CD4-positive, alpha-beta T cell (primary cell): ENCODE measurements around the gene KICS2. TPM values are rescaled to one million over a fixed set of nuclear protein-coding genes. Genes with fewer than 3 reads are reported as not detected.
"Not testable (repeated sequence)": the region's sequence is repeated elsewhere in the genome, so short reads cannot be mapped to it uniquely, and the experiment has no call there.

Source experiments
- ATAC-seq: fragments of 200-7000 bp; cut with Tn5 transposase; one replicate; pipeline ENCODE4 v1.10.0; 2022; ENCODE audit warnings: mild to moderate bottlenecking; ENCODE audit not compliant: poor library complexity
- CTCF ChIA-PET: fragments of 350-600 bp; sonication (Branson Sonifier 250); formaldehyde crosslinking; loops from one replicate; lab custom pipeline; 2021; ENCODE audit warnings: antibody characterized with exemption, inconsistent platforms; lab: Charles Lee
- POLR2A ChIA-PET: fragments of 350-600 bp; sonication (Branson Sonifier 250); formaldehyde crosslinking; loops from one replicate; lab custom pipeline; 2021; ENCODE audit warnings: antibody characterized with exemption, inconsistent platforms; lab: Charles Lee
- DNase-seq, 14 experiments: peaks; one replicate each; pipeline ENCODE4 v3.0.0-alpha.2; 2013 to 2020; ENCODE audit warnings: mixed read lengths in 2 of 14
- H3K27ac ChIP-seq, 2 donors: one replicate each; pipeline versions ENCODE4 v1.5.1 to v1.7.0; 2013; ENCODE audit warnings: low read length in 2 of 2, low read depth in 1 of 2, mild to moderate bottlenecking in 1 of 2
- H3K27me3 ChIP-seq, 2 experiments: 1 replicate in 1 of 2; 2 replicates in 1 of 2; pipeline versions ENCODE4 v1.6.1 to v1.7.0; 2013; ENCODE audit warnings: low read length in 2 of 2, control low read depth in 1 of 2, mild to moderate bottlenecking in 1 of 2, moderate library complexity in 1 of 2; ENCODE audit not compliant: insufficient read depth in 2 of 2, control insufficient read depth in 1 of 2
- H3K36me3 ChIP-seq: one replicate; pipeline ENCODE4 v1.6.1; 2013; ENCODE audit warnings: low read length, control low read depth; ENCODE audit not compliant: insufficient read depth
- H3K4me1 ChIP-seq: one replicate; pipeline ENCODE4 v1.6.1; 2013; ENCODE audit warnings: low read length, control low read depth; ENCODE audit not compliant: insufficient read depth
- H3K4me3 ChIP-seq: one replicate; pipeline ENCODE4 v1.5.1; 2013; ENCODE audit warnings: mild to moderate bottlenecking, low read length, moderate library complexity
- H3K9me3 ChIP-seq, 2 experiments: 1 replicate in 1 of 2; 2 replicates in 1 of 2; pipeline versions ENCODE4 v1.6.1 to v1.7.0; 2013; ENCODE audit warnings: low read length in 2 of 2, mild to moderate bottlenecking in 2 of 2, control low read depth in 1 of 2, moderate library complexity in 1 of 2; ENCODE audit not compliant: control insufficient read depth in 1 of 2, insufficient read depth in 1 of 2
- H3K27ac Mint-ChIP-seq: one replicate; pipeline ENCODE4 v1.8.0; 2020; ENCODE audit warnings: mixed read lengths
- H3K27me3 Mint-ChIP-seq: one replicate; pipeline ENCODE4 v1.8.0; 2021; ENCODE audit warnings: mixed read lengths
- H3K36me3 Mint-ChIP-seq: one replicate; pipeline ENCODE4 v1.8.0; 2021; ENCODE audit warnings: low read depth, mixed read lengths
- H3K4me1 Mint-ChIP-seq: one replicate; pipeline ENCODE4 v1.8.0; 2021; ENCODE audit warnings: low read depth, mixed read lengths
- H3K4me3 Mint-ChIP-seq: one replicate; pipeline ENCODE4 v1.8.0; 2020; ENCODE audit warnings: mild to moderate bottlenecking, mixed read lengths
- H3K9me3 Mint-ChIP-seq: one replicate; pipeline ENCODE4 v1.8.0; 2020; ENCODE audit warnings: mixed read lengths
- CTCF ChIP-seq: fragments of 200-600 bp; IDR thresholded peaks from one replicate; pipeline ENCODE4 v1.8.0; 2022; ENCODE audit warnings: antibody characterized with exemption, mild to moderate bottlenecking
- intact Hi-C, 2 experiments: fragments of 100-400 bp; cut with DNase I in 1 of 2; cut with micrococcal nuclease in 1 of 2; formaldehyde crosslinking; loops; one replicate each; pipeline versions ENCODE4 v1.15.1 to v1.9.0; 2023 to 2025; cut with DNase I, micrococcal nuclease
- total RNA-seq, 174 experiments: library from RNA in 2 of 174; stranded (reverse) in 2 of 174; gene quantifications; one replicate each; pipeline ENCODE4 v1.2.3 and lab custom pipeline; 2021 to 2026

Gene KICS2
- total RNA-seq, 2 experiments from 2014 or later: 13.6 to 14.0 TPM

GRCh38 chr12:64203775-64204174 lies 18.3 kb downstream of the KICS2 start:
- Mint-ChIP-seq H3K36me3 (peaks cover 50% of the 10 kb centered on the region), H3K9me3 (no peaks in the 10 kb centered on the region), H3K4me1 (no peaks in the 10 kb centered on the region), H3K27ac (no peak overlapping the region), H3K27me3 (no peaks in the 10 kb centered on the region), H3K4me3 (no peak overlapping the region)
- ATAC-seq (no peak), DNase-seq (no peak)
- TF ChIP-seq CTCF: no peak
- Histone ChIP-seq H3K4me1 (no peaks in the 10 kb centered on the region), H3K4me3 (no peak overlapping the region), H3K36me3 (peaks cover 18% of the 10 kb centered on the region), H3K27me3 (no peaks in the 10 kb centered on the region), H3K27ac (no peak overlapping the region), H3K9me3 (peaks cover 0 to 3% of the 10 kb centered on the region in 2 experiments)
- ChIA-PET CTCF (no interaction called here), POLR2A (no interaction called here)
- intact Hi-C loops: no loop called here

DNA sequence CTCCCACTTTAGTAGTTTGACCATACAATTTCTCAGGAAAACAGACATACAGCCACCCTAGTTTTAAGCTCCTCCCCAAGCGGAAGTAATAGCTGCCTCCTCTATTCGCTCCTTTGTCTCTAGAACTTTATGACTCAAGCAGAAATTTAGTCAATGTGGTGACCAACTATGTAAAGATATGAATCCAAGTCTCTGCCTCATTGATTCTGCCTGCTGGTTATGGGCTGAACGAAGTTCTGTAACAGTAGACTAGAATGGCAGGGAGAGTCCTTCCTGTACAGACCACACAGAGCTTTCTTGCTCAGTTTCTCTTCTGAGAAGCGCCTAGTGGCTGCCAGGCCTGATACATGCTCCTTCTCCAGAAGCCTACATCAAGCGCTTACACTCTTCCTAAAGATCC lies 19.1 kb downstream of the KICS2 start:
- H3K36me3 Mint-ChIP-seq: peaks cover 50% of the 10 kb centered on the region
- no peak for TF ChIP-seq CTCF
- Histone ChIP-seq H3K36me3 (peaks cover 18% of the 10 kb centered on the region), H3K27me3 (no peaks in the 10 kb centered on the region), H3K9me3 (peaks cover 0 to 3% of the 10 kb centered on the region in 2 experiments), H3K27ac (no peak overlapping the region), H3K4me1 (no peaks in the 10 kb centered on the region), H3K4me3 (no peak overlapping the region)
- CTCF ChIA-PET: no interaction called here
- no peaks in the 10 kb centered on the region for H3K27me3 Mint-ChIP-seq
- ATAC-seq: no peak
- POLR2A ChIA-PET: no interaction called here
- H3K9me3 Mint-ChIP-seq: no peaks in the 10 kb centered on the region
- intact Hi-C loops: no loop called here
- H3K4me1 Mint-ChIP-seq: no peaks in the 10 kb centered on the region
- no peak overlapping the region for H3K4me3 Mint-ChIP-seq
- H3K27ac Mint-ChIP-seq: no peak overlapping the region
- DNase-seq: no peak

- H3K27ac ChIP-seq, H3K27ac Mint-ChIP-seq, H3K4me1 ChIP-seq, POLR2A ChIA-PET, H3K4me3 Mint-ChIP-seq, H3K4me1 Mint-ChIP-seq, H3K9me3 Mint-ChIP-seq, DNase-seq, H3K27me3 Mint-ChIP-seq, CTCF ChIA-PET, H3K9me3 ChIP-seq, H3K4me3 ChIP-seq, ATAC-seq, intact Hi-C loops, H3K27me3 ChIP-seq: not testable (repeated sequence)
- H3K36me3 Mint-ChIP-seq: peaks cover 33% of the 10 kb centered on the region
- H3K36me3 ChIP-seq: peaks cover 29% of the 10 kb centered on the region
Measured at GRCh38 chr12:64195841-64196240, 26.3 kb downstream of the KICS2 start.
